Ecto neural progenitor cell (in vitro differentiated cells): ENCODE data around the gene LCE1A.

ENCODE experiments used
- DNase-seq: peaks from one replicate; pipeline ENCODE4 v3.0.0-alpha.2; 2018; ENCODE audit warnings: low spot score

Gene LCE1A

DNA sequence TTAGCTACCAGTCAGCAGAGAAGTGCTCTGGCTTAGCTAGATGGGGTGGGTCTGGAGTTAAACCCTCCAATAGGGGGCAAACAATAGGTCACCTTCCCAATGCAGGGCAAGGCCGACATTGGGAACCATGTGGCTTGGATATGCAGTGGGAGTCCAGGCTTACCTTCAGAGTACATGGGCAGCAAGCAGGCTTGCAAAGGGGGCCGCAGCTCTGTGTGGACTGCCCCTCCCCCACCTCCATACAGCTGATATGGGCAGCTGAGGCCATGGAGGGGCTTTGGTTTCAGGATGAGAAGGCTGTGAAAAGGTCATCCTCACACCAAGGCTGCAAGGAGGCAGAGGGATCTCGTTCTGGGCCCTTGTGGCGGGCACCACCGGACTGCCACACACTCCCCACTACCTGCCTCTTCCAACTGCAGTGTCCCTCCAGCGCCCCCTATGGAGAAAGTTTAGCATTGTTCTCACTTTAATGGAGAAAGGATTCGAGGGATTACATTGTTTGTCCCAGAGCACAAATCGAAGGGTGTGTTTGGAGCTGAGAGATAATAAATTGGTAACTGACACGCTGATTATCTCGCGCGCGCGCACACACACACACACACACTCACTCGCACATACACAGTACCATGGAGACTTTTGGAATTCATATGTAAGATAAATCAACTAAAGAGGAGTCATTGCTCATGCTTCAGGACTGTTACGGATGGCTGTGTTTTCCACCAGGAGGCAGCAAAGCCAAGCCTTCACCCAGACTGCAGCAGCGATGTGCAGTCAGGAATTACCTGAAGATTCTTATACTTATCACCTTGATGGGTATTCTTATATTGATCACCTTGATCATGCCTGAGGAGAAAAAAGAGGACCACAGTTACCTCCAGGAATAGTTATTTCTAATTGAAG is 43.8 kb downstream of the LCE1A start:
- DNase-seq: no peak

DNA sequence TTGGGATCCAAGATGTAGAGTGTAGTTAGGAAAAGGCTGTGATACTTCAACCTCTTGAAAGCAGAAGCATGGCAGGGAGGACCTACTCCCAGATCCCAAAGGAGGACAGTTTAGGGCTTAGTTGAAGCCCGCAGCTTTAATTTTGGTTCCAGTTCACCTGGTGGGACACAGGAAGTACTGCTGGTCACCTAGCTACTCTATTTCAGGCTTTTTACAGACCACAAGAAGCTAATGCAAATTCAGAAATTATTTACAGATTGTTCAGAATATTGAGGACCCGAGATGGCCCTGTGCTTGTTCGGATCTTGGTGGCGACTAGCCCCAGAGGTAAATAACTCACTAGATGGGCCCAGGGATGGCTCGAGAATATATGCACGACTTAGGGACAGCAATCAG is 44.5 kb downstream of the LCE1A start:
- DNase-seq: no peak

DNA sequence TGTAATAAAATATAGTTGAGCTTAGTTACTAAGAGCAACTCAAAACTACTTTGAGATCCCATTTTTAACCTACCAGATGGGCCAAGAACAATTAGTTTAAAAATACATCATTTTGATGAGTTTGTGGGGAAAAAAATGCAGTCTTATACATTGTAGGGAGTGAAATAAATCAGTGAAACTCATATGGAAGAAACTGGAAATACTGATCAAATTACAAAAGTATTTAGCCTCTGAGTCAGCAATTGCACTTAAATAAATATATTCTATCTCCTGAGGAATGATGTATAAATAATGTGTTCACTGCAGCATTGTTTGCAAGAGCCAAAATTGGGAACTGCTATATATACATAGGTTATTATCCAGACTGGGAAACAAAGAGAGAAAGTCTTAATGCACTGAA is 46.2 kb downstream of the LCE1A start:
- no peak for DNase-seq

DNA sequence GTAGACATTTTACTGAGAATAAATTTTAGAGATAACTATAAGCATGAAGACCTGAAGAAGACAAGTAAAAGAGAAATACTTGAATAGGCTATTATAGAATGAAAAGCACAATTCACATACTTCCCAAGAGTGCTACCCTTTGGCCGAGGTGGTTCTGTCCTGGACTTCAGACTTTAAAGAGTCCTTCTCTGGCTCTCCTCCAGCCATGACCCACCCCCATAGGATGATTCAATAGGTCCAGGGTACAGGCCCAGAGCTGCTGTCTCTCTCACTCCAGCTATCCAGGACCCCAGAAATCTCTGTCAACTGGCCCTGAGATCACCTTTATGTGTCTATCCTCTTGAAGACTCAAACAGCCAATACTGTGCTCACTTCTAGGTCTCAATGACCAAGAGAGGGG is 49.6 kb downstream of the LCE1A start:
- no peak for DNase-seq
